Measurements from ENCODE around the gene DNAJC16. TPM values are rescaled to one million over a fixed set of nuclear protein-coding genes. Genes with fewer than 3 reads are reported as not detected.
A peak's percentile ranks its signal among the peaks of the same experiment; 100 is the strongest.
"Not testable (repeated sequence)": the region's sequence is repeated elsewhere in the genome, so short reads cannot be mapped to it uniquely, and the experiment has no call there.

Gene DNAJC16
- total RNA-seq (2014; rRNA removed; shearing (Covaris generic)): 19.6 and 23.2 TPM in 2 replicates

DNA sequence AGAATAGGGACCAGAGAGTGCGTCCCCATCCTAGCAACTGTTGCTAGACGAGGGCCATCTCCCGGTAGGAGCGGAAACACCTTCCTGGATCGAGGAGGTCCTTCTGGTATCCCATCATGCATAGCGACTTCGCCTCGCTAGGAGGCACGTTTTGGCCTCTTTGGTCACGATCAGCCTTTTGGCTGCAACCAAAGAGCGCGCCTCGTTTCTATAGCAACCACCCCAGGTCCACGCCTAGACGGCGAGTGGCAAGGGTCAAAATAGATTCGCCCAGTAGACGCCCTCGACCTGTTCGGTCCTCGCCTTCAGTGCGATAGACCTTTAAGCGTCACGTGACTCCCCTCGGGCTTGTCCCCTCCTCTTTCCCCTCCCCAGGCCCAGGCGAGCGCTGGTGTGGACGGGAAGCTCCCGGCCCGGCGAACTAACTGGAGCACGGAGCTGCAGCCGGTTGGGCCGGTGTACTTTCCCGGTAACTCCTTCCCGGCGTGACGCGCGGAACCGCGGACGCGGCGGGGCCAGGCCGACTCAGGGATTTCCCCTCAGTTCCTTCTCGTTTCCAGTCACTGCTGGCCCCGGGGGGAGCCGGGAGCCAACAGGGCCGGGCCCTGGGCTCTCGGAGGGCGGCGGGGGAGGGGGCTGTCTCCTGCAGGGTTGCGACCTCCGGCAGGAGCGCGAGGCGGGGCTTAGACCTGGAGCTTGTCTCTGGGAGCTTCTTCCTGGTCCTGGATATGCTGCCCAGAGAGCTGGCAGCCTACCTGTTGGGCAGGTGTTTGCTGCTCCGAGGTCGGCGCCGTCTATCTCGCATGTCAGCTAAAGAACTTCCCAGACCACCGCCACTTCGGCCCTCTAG, at the start of gene DNAJC16:
Gene DNAJC16 (plus strand): TSS at position 359 of the 850 bp plus-strand sequence. CDS start 2,258 bp downstream, outside the sequence.
- Histone ChIP-seq H3K27ac (peak within 1 kb of the TSS; percentile 37; the same call in 1 of the 2 replicates), H3K27me3 (no peaks in the 10 kb centered on the region)
- peak; percentile 100 for DNase-seq

DNA sequence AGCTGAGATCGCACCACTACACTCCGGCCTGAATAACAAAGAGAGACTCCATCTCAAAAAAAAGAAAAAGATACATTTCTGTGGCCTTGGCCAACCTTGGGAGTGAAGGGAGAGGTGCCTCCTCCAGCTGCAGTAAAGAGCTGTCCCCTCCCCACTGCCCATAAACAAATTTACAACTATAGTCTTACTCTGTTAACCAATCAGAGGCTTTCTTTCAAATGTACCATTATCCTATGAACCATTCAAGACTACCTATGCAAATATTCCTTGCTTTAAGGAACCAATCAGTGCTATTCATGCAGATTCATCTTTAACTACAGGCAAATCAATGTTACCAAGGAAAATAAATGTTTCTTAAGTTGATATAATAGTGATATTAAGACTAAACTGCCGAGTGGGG, 49.7 kb upstream of the DNAJC16 start:
- no peaks in the 10 kb centered on the region for H3K9me3 ChIP-seq (replicated peaks)
- no peaks in the 10 kb centered on the region for H3K36me3 ChIP-seq
- H3K27ac ChIP-seq: no peak overlapping the region
- DNase-seq: peak in 1 of 2 experiments; percentile 53
- H3K4me3 ChIP-seq: no peak overlapping the region
- no peaks in the 10 kb centered on the region for H3K4me1 ChIP-seq
- no peaks in the 10 kb centered on the region for H3K27me3 ChIP-seq

More for the DNA sequence above, at the start of gene DNAJC16:
- peaks cover 13% of the 10 kb centered on the region; the same call in 1 of the 2 replicates for H3K4me1 ChIP-seq
- no peaks in the 10 kb centered on the region for H3K36me3 ChIP-seq
- H3K4me3 ChIP-seq: peak within 1 kb of the TSS; percentile 85
- no peaks in the 10 kb centered on the region for H3K9me3 ChIP-seq (replicated peaks)

- H3K36me3 ChIP-seq: no peaks in the 10 kb centered on the region
- DNase-seq: no peak
- H3K27ac ChIP-seq: no peak overlapping the region
- no peaks in the 10 kb centered on the region for H3K9me3 ChIP-seq (replicated peaks)
- H3K27me3 ChIP-seq: no peaks in the 10 kb centered on the region
- H3K4me3 ChIP-seq: no peak overlapping the region
- H3K4me1 ChIP-seq: peaks cover 6% of the 10 kb centered on the region
Observed at GRCh38 chr1:15477646-15478212, 48.9 kb upstream of the DNAJC16 start.

GRCh38 chr1:15479654-15480347, 46.8 kb upstream of the DNAJC16 start:
- no peaks in the 10 kb centered on the region for H3K27me3 ChIP-seq
- no peak overlapping the region for H3K4me3 ChIP-seq
- no peak overlapping the region for H3K27ac ChIP-seq
- H3K9me3 ChIP-seq (replicated peaks): no peaks in the 10 kb centered on the region
- no peak for DNase-seq
- peaks cover 25% of the 10 kb centered on the region for H3K4me1 ChIP-seq
- H3K36me3 ChIP-seq: no peaks in the 10 kb centered on the region; the same call in 1 of the 2 replicates

- Histone ChIP-seq H3K4me1 (peaks cover 34% of the 10 kb centered on the region), H3K27ac (peak overlapping the region; percentile 98)
- not testable (repeated sequence) for H3K4me3 ChIP-seq; DNase-seq; H3K36me3 ChIP-seq; H3K9me3 ChIP-seq (replicated peaks); H3K27me3 ChIP-seq
Observed at GRCh38 chr1:15482455-15482854, 44.2 kb upstream of the DNAJC16 start.

DNA sequence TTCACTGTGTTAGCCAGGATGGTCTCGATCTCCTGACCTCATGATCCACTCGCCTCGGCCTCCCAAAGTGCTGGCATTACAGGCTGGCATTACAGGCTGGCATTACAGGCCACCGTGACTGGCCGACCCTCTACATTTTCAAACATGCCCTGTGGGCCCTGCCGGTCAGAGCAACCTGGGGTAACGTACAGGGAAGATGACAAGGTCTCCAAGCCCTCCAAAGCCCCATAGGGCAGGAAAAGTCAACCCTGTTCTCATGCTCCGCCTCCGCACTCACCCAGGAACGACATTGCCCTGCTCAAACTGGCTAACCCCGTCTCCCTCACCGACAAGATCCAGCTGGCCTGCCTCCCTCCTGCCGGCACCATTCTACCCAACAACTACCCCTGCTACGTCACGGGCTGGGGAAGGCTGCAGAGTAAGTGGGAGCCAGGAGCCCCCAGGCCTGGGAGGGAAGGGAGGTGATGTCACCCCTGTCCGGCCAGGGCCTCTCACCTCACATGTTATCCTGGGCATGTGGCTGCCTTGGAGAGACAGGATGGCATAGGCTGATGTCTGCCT, 43.6 kb upstream of the DNAJC16 start:
- DNase-seq: peak; percentile 65 to 77
- H3K4me3 ChIP-seq; H3K27me3 ChIP-seq; H3K9me3 ChIP-seq (replicated peaks); H3K36me3 ChIP-seq: not testable (repeated sequence)
- peaks cover 40% of the 10 kb centered on the region for H3K4me1 ChIP-seq
- peak overlapping the region; percentile 98 for H3K27ac ChIP-seq

DNA sequence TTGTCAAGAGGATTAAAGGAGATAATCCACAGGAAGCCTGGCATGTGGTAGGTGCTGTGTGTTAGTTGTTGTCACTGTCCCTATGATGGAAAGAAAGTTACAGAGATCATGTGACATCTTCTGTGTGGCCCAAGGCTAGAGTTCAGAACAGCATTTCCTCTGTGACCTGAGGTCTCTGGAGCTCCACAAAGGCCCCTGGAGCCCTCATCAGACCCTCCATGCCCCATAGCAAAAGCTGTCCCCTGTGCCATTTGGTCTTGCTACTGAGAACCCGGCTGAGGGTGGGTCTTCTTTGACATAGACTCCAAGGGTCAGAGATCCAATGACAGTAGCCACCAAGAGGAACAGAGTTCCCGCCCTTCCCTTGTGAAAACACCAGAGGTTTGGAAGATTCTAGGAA, 42.7 kb upstream of the DNAJC16 start:
- DNase-seq: peak; percentile 83 to 95
- Histone ChIP-seq H3K27me3 (no peaks in the 10 kb centered on the region), H3K4me1 (peaks cover 49% of the 10 kb centered on the region), H3K4me3 (no peak overlapping the region), H3K27ac (peak overlapping the region; percentile 98), H3K36me3 (peaks cover 3% of the 10 kb centered on the region; the same call in 1 of the 2 replicates), H3K9me3 (replicated peaks) (no peaks in the 10 kb centered on the region)

DNA sequence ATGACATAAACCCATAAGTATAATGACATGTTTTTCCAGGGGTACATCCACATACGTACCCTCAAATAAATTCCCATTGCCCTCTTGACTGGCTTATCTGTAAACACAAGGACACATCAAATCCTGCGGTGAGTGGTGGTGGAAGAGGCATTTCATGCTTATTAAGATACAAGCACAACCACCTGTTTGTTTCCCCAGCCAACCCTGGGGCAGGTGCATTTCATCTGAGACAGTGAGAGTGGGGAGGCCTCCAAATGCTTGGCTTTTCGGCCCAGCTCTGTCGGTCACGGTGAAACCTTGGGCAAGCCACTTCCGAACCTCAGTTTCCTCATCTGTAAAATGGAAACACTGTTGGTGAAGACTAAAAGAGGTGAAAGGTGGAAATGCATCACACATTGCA, 42.2 kb upstream of the DNAJC16 start:
- not testable (repeated sequence) for H3K27me3 ChIP-seq; H3K36me3 ChIP-seq; H3K4me3 ChIP-seq; H3K9me3 ChIP-seq (replicated peaks)
- H3K4me1 ChIP-seq: peaks cover 51% of the 10 kb centered on the region
- DNase-seq: peak; percentile 95 to 98
- peak overlapping the region; percentile 98 for H3K27ac ChIP-seq

- peak overlapping the region; percentile 98 for H3K27ac ChIP-seq
- peaks cover 62% of the 10 kb centered on the region for H3K4me1 ChIP-seq
- H3K4me3 ChIP-seq: no peak overlapping the region
- no peaks in the 10 kb centered on the region for H3K27me3 ChIP-seq
- H3K9me3 ChIP-seq (replicated peaks): no peaks in the 10 kb centered on the region
- peak in 1 of 2 experiments; percentile 41 for DNase-seq
- H3K36me3 ChIP-seq: peaks cover 8% of the 10 kb centered on the region
Observed at GRCh38 chr1:15485636-15486035, 41.0 kb upstream of the DNAJC16 start.

DNA sequence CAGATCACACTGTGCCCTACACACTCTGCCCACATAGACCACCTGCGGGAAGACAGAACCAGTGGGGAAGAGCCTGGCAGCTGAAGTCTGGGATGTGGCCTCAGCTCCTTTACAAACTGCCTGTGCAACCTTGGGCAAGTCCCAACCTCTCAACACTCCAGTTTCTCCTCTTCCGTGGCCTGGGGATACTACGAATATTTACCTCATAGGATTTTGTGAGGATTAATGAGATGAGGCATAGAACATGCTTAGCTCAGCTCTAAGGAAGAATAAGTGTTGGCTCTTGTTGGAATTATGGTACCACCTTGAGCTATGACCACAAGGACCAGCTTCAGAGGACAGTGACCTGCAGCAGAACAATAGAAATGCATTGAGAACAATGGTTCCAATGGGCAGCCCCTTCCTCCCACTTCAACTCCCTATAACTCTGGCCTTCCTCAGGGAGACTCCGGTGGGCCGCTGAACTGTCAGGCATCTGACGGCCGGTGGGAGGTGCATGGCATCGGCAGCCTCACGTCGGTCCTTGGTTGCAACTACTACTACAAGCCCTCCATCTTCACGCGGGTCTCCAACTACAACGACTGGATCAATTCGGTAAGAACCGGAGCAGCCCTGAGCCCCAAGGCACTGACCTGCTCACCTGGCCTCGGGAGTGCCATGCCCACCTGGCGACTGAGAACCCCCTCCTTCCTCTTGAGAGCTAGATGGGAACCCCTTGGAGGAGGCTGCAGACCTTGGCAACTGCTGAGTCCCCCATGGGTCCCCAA, 39.6 kb upstream of the DNAJC16 start:
- Histone ChIP-seq H3K4me1 (peaks cover 62% of the 10 kb centered on the region), H3K27ac (peak overlapping the region; percentile 89)
- DNase-seq; H3K4me3 ChIP-seq; H3K27me3 ChIP-seq; H3K9me3 ChIP-seq (replicated peaks); H3K36me3 ChIP-seq: not testable (repeated sequence)

- peaks cover 50% of the 10 kb centered on the region for H3K4me1 ChIP-seq
- peaks cover 12% of the 10 kb centered on the region for H3K36me3 ChIP-seq
- peak overlapping the region; percentile 89 for H3K27ac ChIP-seq
- H3K9me3 ChIP-seq (replicated peaks): no peaks in the 10 kb centered on the region
- DNase-seq: peak in 1 of 2 experiments; percentile 60
- H3K4me3 ChIP-seq: no peak overlapping the region
- H3K27me3 ChIP-seq: no peaks in the 10 kb centered on the region
Observed at GRCh38 chr1:15488371-15488770, 38.3 kb upstream of the DNAJC16 start.

- no peaks in the 10 kb centered on the region for H3K27me3 ChIP-seq
- H3K4me1 ChIP-seq: peaks cover 41% of the 10 kb centered on the region
- H3K36me3 ChIP-seq: peaks cover 20% of the 10 kb centered on the region
- H3K9me3 ChIP-seq (replicated peaks): no peaks in the 10 kb centered on the region
- peak; percentile 98 to 99 for DNase-seq
- H3K4me3 ChIP-seq: no peak overlapping the region
- H3K27ac ChIP-seq: peak overlapping the region; percentile 89
Observed at GRCh38 chr1:15489052-15489736, 37.5 kb upstream of the DNAJC16 start.

DNA sequence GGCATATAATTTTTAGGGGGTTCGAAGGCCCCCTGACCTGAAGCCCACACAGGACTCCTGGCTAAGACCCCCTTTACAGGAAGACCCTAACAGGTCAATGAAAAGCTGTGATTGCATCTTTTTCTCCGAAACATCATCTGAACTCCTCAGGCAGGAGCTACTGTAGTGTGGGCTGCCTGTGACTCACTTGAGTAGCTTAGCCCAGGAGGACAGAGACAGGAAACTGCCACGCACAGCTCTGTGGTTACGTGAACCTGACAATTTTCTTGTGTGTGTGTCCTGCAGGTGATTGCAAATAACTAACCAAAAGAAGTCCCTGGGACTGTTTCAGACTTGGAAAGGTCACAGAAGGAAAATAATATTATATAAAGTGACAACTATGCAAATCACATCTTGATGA, 35.6 kb upstream of the DNAJC16 start:
- not testable (repeated sequence) for H3K27me3 ChIP-seq; DNase-seq; H3K9me3 ChIP-seq (replicated peaks); H3K4me3 ChIP-seq; H3K27ac ChIP-seq
- peaks cover 30% of the 10 kb centered on the region for H3K4me1 ChIP-seq
- peaks cover 17% of the 10 kb centered on the region for H3K36me3 ChIP-seq
